Measurements from ENCODE around the gene MAOB. TPM values are rescaled to one million over a fixed set of nuclear protein-coding genes. Genes with fewer than 3 reads are reported as not detected.

Gene MAOB
- polyA plus RNA-seq, 3 donors = not detected

DNA sequence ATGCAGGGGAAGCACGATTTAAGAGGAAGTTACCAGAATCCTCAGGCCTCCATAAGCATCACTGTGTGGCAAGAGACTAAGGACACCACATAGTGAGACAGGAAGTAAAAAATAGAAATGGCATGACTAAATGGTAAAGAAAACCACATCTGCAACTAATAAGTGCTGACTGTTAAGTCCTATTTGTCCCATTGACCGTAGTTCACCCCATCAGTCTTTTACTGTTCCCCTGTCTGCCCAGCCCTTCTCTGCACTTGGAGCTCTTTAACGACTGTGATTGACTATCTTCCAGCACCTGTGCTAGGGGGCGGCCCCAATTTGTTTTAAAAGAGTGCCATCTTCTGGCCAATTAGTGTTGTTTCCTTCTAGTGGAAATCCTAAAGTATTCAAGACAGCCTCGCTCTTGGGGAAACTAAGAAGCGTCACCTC is 132.0 kb downstream of the MAOB start:
- peak overlapping the region; percentile 62 to 87 (median 80) for H3K27ac Mint-ChIP-seq
- no peaks in the 10 kb centered on the region for H3K36me3 Mint-ChIP-seq
- peak overlapping the region in 1 of 2 donors; percentile 60 for H3K27ac ChIP-seq (ENCODE audit: low read depth in 1 of 2, low read length in 2 of 2)
- peak; percentile 72 to 85 (median 82) for DNase-seq
- no peaks in the 10 kb centered on the region for H3K9me3 ChIP-seq (replicated peaks in 1 of 2; ENCODE audit: control insufficient read depth in 1 of 2, insufficient read depth in 1 of 2, low read length in 2 of 2)
- H3K27me3 ChIP-seq (ENCODE audit: control insufficient read depth in 2 of 2, insufficient read depth in 2 of 2, low read length in 2 of 2) = peaks cover 0 to 4% of the 10 kb centered on the region in 2 donors
- H3K4me2 ChIP-seq (replicated peaks; ENCODE audit: extremely low read depth, low read length, poor library complexity, severe bottlenecking) = peak overlapping the region; percentile 15
- peak; percentile 45 for TF ChIP-seq CTCF (IDR thresholded peaks at IDR 0.05)
- intact Hi-C loops (cut with micrococcal nuclease) = loop anchor here in 1 of 2 donors (2.0 to 5.0 kb wide), 2 partner anchors 93 to 189 kb away; partner anchors contain the start of gene MAOA
- 0% methylated on average over 1 of the region's 6 CpGs for WGBS (ENCODE audit: insufficient coverage)
- peak overlapping the region in 1 of 3 experiments; percentile 6 for H3K4me3 ChIP-seq (replicated peaks in 1 of 3; ENCODE audit: low read depth in 2 of 3, low read length in 3 of 3)
- peaks cover 0 to 2% (median under 1%) of the 10 kb centered on the region in 3 donors for H3K27me3 Mint-ChIP-seq (ENCODE audit: low read depth in 3 of 3)
- no peak overlapping the region for H3K9ac ChIP-seq (ENCODE audit: insufficient read depth, low read length, poor library complexity, severe bottlenecking)
- H3K4me1 Mint-ChIP-seq = peaks cover 15% of the 10 kb centered on the region
- no peak overlapping the region for H2AFZ ChIP-seq (ENCODE audit: insufficient read depth, low read depth, low read length, poor library complexity, severe bottlenecking)
- H3K36me3 ChIP-seq (replicated peaks in 1 of 2; ENCODE audit: control insufficient read depth in 1 of 2, insufficient read depth in 2 of 2, low read length in 2 of 2) = no peaks in the 10 kb centered on the region
- H3K9me3 Mint-ChIP-seq = peaks cover 0 to 1% (median 0%) of the 10 kb centered on the region in 7 donors
- H3K79me2 ChIP-seq (ENCODE audit: insufficient read depth, low read length) = no peaks in the 10 kb centered on the region
- H3K4me1 ChIP-seq (ENCODE audit: control insufficient read depth in 1 of 2, insufficient read depth in 2 of 2, low read length in 2 of 2) = peaks cover 17 to 21% of the 10 kb centered on the region in 2 donors
- no peaks in the 10 kb centered on the region for H4K20me1 ChIP-seq (ENCODE audit: insufficient read depth, low read length)
- no peak overlapping the region for H3K4me3 Mint-ChIP-seq

DNA sequence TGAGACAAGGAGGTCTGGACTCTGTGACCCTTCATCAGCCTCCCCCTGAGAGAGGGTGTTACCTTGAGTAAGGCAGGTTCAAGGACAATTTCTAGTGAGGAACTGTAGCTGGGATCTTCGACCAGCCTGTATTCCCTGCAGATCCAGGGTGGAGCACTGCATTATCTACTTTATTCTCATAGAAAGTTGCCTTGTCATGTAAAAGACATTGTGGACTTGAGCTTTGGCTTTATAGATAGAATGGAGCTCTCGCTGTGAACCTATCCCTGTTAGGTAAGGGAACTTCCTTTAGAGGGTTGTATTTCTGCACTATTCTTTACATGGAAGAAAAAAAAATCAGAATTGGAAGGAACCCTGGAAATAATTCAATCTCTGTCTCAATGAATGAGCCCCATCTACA is 134.8 kb downstream of the MAOB start:
- intact Hi-C loops (cut with micrococcal nuclease) = no loop called here
- no peak for TF ChIP-seq CTCF (IDR thresholded peaks at IDR 0.05)
- Mint-ChIP-seq H3K9me3 (peaks cover 0 to 1% (median 0%) of the 10 kb centered on the region in 7 donors), H3K4me1 (peaks cover 20% of the 10 kb centered on the region), H3K27ac (no peak overlapping the region), H3K27me3 (ENCODE audit: low read depth in 3 of 3) (peaks cover 0 to under 1% (median 0%) of the 10 kb centered on the region in 3 donors), H3K36me3 (no peaks in the 10 kb centered on the region), H3K4me3 (no peak overlapping the region)
- H3K9ac ChIP-seq (ENCODE audit: insufficient read depth, low read length, poor library complexity, severe bottlenecking) = no peak overlapping the region
- no peaks in the 10 kb centered on the region for H3K9me3 ChIP-seq (replicated peaks in 1 of 2; ENCODE audit: control insufficient read depth in 1 of 2, insufficient read depth in 1 of 2, low read length in 2 of 2)
- no peak overlapping the region for H3K4me3 ChIP-seq (replicated peaks in 1 of 3; ENCODE audit: low read depth in 2 of 3, low read length in 3 of 3)
- H3K4me1 ChIP-seq (ENCODE audit: control insufficient read depth in 1 of 2, insufficient read depth in 2 of 2, low read length in 2 of 2) = peaks cover 23 to 27% of the 10 kb centered on the region in 2 donors
- DNase-seq = no peak
- no peak overlapping the region for H3K27ac ChIP-seq (ENCODE audit: low read depth in 1 of 2, low read length in 2 of 2)
- no peak overlapping the region for H3K4me2 ChIP-seq (replicated peaks; ENCODE audit: extremely low read depth, low read length, poor library complexity, severe bottlenecking)
- no peak overlapping the region for H2AFZ ChIP-seq (ENCODE audit: insufficient read depth, low read depth, low read length, poor library complexity, severe bottlenecking)
- H3K79me2 ChIP-seq (ENCODE audit: insufficient read depth, low read length) = no peaks in the 10 kb centered on the region
- H4K20me1 ChIP-seq (ENCODE audit: insufficient read depth, low read length) = no peaks in the 10 kb centered on the region
- peaks cover 0 to 2% of the 10 kb centered on the region in 2 donors for H3K27me3 ChIP-seq (ENCODE audit: control insufficient read depth in 2 of 2, insufficient read depth in 2 of 2, low read length in 2 of 2)
- H3K36me3 ChIP-seq (replicated peaks in 1 of 2; ENCODE audit: control insufficient read depth in 1 of 2, insufficient read depth in 2 of 2, low read length in 2 of 2) = no peaks in the 10 kb centered on the region
- no CpG with 5 or more reads among the region's 2 CpGs for WGBS (ENCODE audit: insufficient coverage)

Data from CD14-positive monocyte (primary cell).